Subcutaneous adipose tissue (tissue), 4 donors: ENCODE results near the gene RALY. TPM values are rescaled to one million over a fixed set of nuclear protein-coding genes. Genes with fewer than 3 reads are reported as not detected.

ENCODE experiments used
- CTCF ChIP-seq: fragments of 450-650 bp; IDR thresholded peaks from one replicate; pipeline ENCODE4 v1.5.1; 2016; ENCODE audit warnings: low read depth, mild to moderate bottlenecking, control low read depth, antibody characterized with exemption, moderate library complexity
- total RNA-seq, 4 donors: library from RNA; depleted of rRNA; stranded (reverse); fragments of >200 nt; gene quantifications; one replicate each; pipeline ENCODE4 v1.1.0, GENCODE V29; 2016

The RALY gene
- total RNA-seq, 4 donors from 2014 or later = 44.0 to 97.8 (median 91.5) TPM

- TF ChIP-seq CTCF = no peak
These were observed 657 bp downstream of the RALY start for GRCh38 chr20:33994222-33994913.

GRCh38 chr20:33995053-33995831, 1.5 kb downstream of the RALY start:
- TF ChIP-seq CTCF = no peak

GRCh38 chr20:33999025-33999649, 5.4 kb downstream of the RALY start:
- no peak for TF ChIP-seq CTCF

GRCh38 chr20:34001378-34001777, 7.7 kb downstream of the RALY start:
- no peak for TF ChIP-seq CTCF

- no peak for TF ChIP-seq CTCF
These were observed 10.5 kb downstream of the RALY start for GRCh38 chr20:34004227-34004626.

- TF ChIP-seq CTCF = no peak
These were observed 11.2 kb downstream of the RALY start for GRCh38 chr20:34004790-34005457.

- no peak for TF ChIP-seq CTCF
These were observed 12.9 kb downstream of the RALY start for GRCh38 chr20:34006619-34007018.
